Subcutaneous abdominal adipose tissue (tissue), 5 donors: Measurements from ENCODE around the gene SLFN14.

ENCODE experiments used
- H3K27ac ChIP-seq: one replicate; pipeline ENCODE4 v1.7.0; 2013; ENCODE audit warnings: low read depth, mild to moderate bottlenecking, inconsistent platforms, low read length, moderate library complexity
- H3K27me3 ChIP-seq, 5 donors: one replicate each; pipeline ENCODE4 v1.7.0; 2013; ENCODE audit warnings: low read length in 5 of 5, inconsistent platforms in 1 of 5; ENCODE audit not compliant: control insufficient read depth in 5 of 5, insufficient read depth in 4 of 5
- H3K36me3 ChIP-seq, 5 donors: one replicate each; pipeline ENCODE4 v1.7.0; 2013; ENCODE audit warnings: low read length in 5 of 5; ENCODE audit not compliant: control insufficient read depth in 5 of 5, insufficient read depth in 5 of 5
- H3K4me1 ChIP-seq, 5 donors: one replicate each; pipeline ENCODE4 v1.7.0; 2013; ENCODE audit warnings: low read length in 5 of 5, mild to moderate bottlenecking in 3 of 5, moderate library complexity in 1 of 5; ENCODE audit not compliant: control insufficient read depth in 5 of 5, insufficient read depth in 5 of 5
- H3K4me3 ChIP-seq, 5 donors: one replicate each; pipeline ENCODE4 v1.7.0; 2013; ENCODE audit warnings: low read length in 5 of 5, low read depth in 1 of 5
- H3K9ac ChIP-seq, 5 donors: one replicate each; pipeline ENCODE4 v1.7.0; 2013; ENCODE audit warnings: low read length in 5 of 5, mild to moderate bottlenecking in 4 of 5, moderate library complexity in 3 of 5
- H3K9me3 ChIP-seq, 5 donors: one replicate each; pipeline ENCODE4 v1.7.0; 2013; ENCODE audit warnings: low read length in 5 of 5; ENCODE audit not compliant: control insufficient read depth in 5 of 5
- donor health status: healthy.
- donor health status: healthy.
- donor health status: healthy.
- donor health status: healthy.
- donor health status: healthy.

Gene SLFN14

GRCh38 chr17:35587074-35587961 is 26.7 kb upstream of the SLFN14 start, which contains the start of gene AP2B1:
Gene AP2B1 (plus strand): TSS chr17:35587322. CDS start chr17:35594031, 6,709 bp downstream.
- peaks cover 0 to 27% (median 23%) of the 10 kb centered on the region in 5 donors for H3K4me1 ChIP-seq

GRCh38 chr17:35586569-35587073 is 26.0 kb upstream of the SLFN14 start:
- Histone ChIP-seq H3K4me3 (peak overlapping the region; percentile 95 to 100 (median 99)), H3K9ac (peak overlapping the region in 4 of 5 donors; percentile 89 to 99 (median 95)), H3K27me3 (no peaks in the 10 kb centered on the region), H3K36me3 (no peaks in the 10 kb centered on the region), H3K4me1 (peaks cover 0 to 27% (median 23%) of the 10 kb centered on the region in 5 donors), H3K9me3 (no peaks in the 10 kb centered on the region), H3K27ac (peak overlapping the region; percentile 79)

More at GRCh38 chr17:35587074-35587961, 26.7 kb upstream of the SLFN14 start, which contains the start of gene AP2B1:
- Histone ChIP-seq H3K4me3 (peak within 1 kb of the TSS; percentile 95 to 100 (median 99)), H3K9me3 (no peaks in the 10 kb centered on the region), H3K9ac (peak within 1 kb of the TSS; percentile 78 to 99 (median 95)), H3K27ac (peak within 1 kb of the TSS; percentile 79), H3K27me3 (no peaks in the 10 kb centered on the region), H3K36me3 (no peaks in the 10 kb centered on the region)

- Histone ChIP-seq H3K36me3 (no peaks in the 10 kb centered on the region), H3K27ac (no peak overlapping the region), H3K4me1 (peaks cover 0 to 26% (median 24%) of the 10 kb centered on the region in 5 donors)
Observed at GRCh38 chr17:35584061-35584460, 23.4 kb upstream of the SLFN14 start.

GRCh38 chr17:35578929-35579432 is 18.4 kb upstream of the SLFN14 start:
- peak overlapping the region; percentile 82 to 90 (median 86) for H3K9ac ChIP-seq
- H3K27ac ChIP-seq = peak overlapping the region; percentile 88
- no peaks in the 10 kb centered on the region for H3K9me3 ChIP-seq
- H3K36me3 ChIP-seq = peaks cover 8 to 18% (median 11%) of the 10 kb centered on the region in 5 donors
- peaks cover 8 to 21% (median 19%) of the 10 kb centered on the region in 5 donors for H3K4me1 ChIP-seq
- no peaks in the 10 kb centered on the region for H3K27me3 ChIP-seq
- peak overlapping the region; percentile 73 to 94 (median 92) for H3K4me3 ChIP-seq

More at GRCh38 chr17:35584061-35584460, 23.4 kb upstream of the SLFN14 start:
- Histone ChIP-seq H3K27me3 (no peaks in the 10 kb centered on the region), H3K9me3 (no peaks in the 10 kb centered on the region), H3K4me3 (no peak overlapping the region), H3K9ac (no peak overlapping the region)

DNA sequence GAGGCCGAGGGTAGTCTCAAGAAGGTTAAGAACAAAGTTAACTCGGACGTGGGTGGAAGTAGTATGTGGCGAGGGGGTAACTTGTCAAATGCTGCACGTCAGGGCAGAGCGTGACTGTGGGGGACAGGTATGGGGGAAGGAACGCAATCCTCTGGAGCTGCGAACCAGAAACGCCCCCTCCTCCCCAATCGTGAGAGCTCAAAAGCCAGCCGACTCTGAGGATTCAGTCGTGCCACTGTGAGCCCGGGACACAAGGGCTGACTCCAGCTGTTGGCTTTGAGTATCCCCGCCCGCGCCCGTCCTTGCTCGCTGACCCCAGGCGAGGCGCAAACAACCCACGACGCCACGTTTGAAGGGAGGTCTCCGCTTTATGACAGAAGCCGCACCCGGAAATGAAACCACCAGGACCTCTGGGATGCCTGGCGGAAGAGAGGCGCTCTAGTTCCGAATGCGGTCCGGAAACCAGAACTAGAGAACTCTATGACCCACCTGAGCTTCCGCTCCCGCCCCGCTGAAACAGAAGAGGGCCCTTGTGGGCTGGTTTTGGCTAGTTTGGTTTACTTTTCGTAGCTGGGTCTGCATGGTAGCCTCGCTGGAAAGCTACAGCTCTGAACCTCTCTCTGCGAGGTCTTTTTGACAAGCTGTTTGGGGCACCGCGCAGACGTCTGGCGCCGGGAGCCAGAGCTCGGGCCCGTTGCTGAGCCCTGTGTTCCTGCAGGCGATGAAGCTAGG is 17.7 kb upstream of the SLFN14 start, which contains the start of gene PEX12:
Gene PEX12 (minus strand): TSS at position 375 of the 732 bp plus-strand sequence. CDS start 550 bp downstream, outside the sequence.
- Histone ChIP-seq H3K4me1 (peaks cover 8 to 21% (median 19%) of the 10 kb centered on the region in 5 donors), H3K4me3 (peak within 1 kb of the TSS; percentile 73 to 94 (median 92))

DNA sequence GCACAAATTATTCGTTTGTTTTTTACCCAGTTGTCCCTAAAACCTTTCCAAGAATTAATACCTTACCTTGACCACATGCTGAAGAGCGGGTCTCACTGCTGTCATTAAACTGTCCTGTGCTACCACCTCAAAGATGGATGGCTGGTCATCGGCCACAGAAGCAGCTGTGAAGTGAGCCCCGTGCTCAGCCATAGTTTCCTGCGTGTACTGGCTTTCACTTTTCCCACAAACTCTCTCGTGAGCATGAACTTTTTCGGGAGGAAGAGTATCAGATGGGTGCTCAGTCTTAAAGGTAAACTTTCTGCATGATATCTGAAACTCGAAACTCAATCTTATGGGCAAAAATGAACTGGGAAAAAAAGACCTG is 17.2 kb upstream of the SLFN14 start:
- no peaks in the 10 kb centered on the region for H3K9me3 ChIP-seq
- peak overlapping the region; percentile 73 to 94 (median 92) for H3K4me3 ChIP-seq
- H3K27me3 ChIP-seq = no peaks in the 10 kb centered on the region
- H3K36me3 ChIP-seq = peaks cover 8 to 21% (median 11%) of the 10 kb centered on the region in 5 donors
- peaks cover 8 to 21% (median 19%) of the 10 kb centered on the region in 5 donors for H3K4me1 ChIP-seq
- H3K9ac ChIP-seq = peak overlapping the region; percentile 82 to 90 (median 86)
- peak overlapping the region; percentile 88 for H3K27ac ChIP-seq

More for the DNA sequence above, 17.7 kb upstream of the SLFN14 start, which contains the start of gene PEX12:
- Histone ChIP-seq H3K9me3 (no peaks in the 10 kb centered on the region), H3K27me3 (no peaks in the 10 kb centered on the region), H3K27ac (peak within 1 kb of the TSS; percentile 88), H3K36me3 (peaks cover 8 to 21% (median 11%) of the 10 kb centered on the region in 5 donors), H3K9ac (peak within 1 kb of the TSS; percentile 82 to 90 (median 86))

- Histone ChIP-seq H3K9ac (no peak overlapping the region), H3K36me3 (peaks cover 8 to 21% (median 11%) of the 10 kb centered on the region in 5 donors), H3K27me3 (no peaks in the 10 kb centered on the region), H3K9me3 (no peaks in the 10 kb centered on the region), H3K4me1 (peaks cover 8 to 21% (median 19%) of the 10 kb centered on the region in 5 donors), H3K27ac (no peak overlapping the region), H3K4me3 (no peak overlapping the region)
Observed at GRCh38 chr17:35575759-35576158, 15.1 kb upstream of the SLFN14 start.

- Histone ChIP-seq H3K27me3 (no peaks in the 10 kb centered on the region), H3K4me3 (no peak overlapping the region), H3K36me3 (peaks cover 0 to 5% (median 0%) of the 10 kb centered on the region in 5 donors), H3K27ac (no peak overlapping the region), H3K9ac (peak overlapping the region in 2 of 5 donors; percentile 11 to 37), H3K9me3 (no peaks in the 10 kb centered on the region), H3K4me1 (peaks cover 2 to 28% (median 21%) of the 10 kb centered on the region in 5 donors)
Observed at GRCh38 chr17:35569405-35569804, 8.8 kb upstream of the SLFN14 start.

GRCh38 chr17:35568561-35568960 is 7.9 kb upstream of the SLFN14 start:
- peak overlapping the region; percentile 78 for H3K27ac ChIP-seq

More at GRCh38 chr17:35568561-35568960, 7.9 kb upstream of the SLFN14 start:
- Histone ChIP-seq H3K4me1 (peaks cover 2 to 28% (median 21%) of the 10 kb centered on the region in 5 donors), H3K36me3 (peaks cover 0 to 2% (median 0%) of the 10 kb centered on the region in 5 donors), H3K4me3 (peak overlapping the region; percentile 87 to 98 (median 93)), H3K9me3 (no peaks in the 10 kb centered on the region), H3K9ac (peak overlapping the region; percentile 80 to 95 (median 94)), H3K27me3 (no peaks in the 10 kb centered on the region)
